ENCODE measurements around the gene MIGA2.

Gene MIGA2

GRCh38 chr9:129102791-129103594, 66.6 kb downstream of the MIGA2 start:
- peak overlapping the region in 1 of 3 experiments; percentile 16 for H3K4me3 Mint-ChIP-seq
- no peaks in the 10 kb centered on the region for H3K9me3 Mint-ChIP-seq
- no peak overlapping the region for H3K27ac Mint-ChIP-seq
- H3K36me3 Mint-ChIP-seq (ENCODE audit: low read depth) = peaks cover 5% of the 10 kb centered on the region
- no peaks in the 10 kb centered on the region for H3K4me1 Mint-ChIP-seq
- TF ChIP-seq CTCF (IDR thresholded peaks at IDR 0.05; ENCODE audit: unreplicated experiment in 3 of 3) = peak; percentile 38 to 53 (median 49)
- no peaks in the 10 kb centered on the region for H3K27me3 Mint-ChIP-seq (ENCODE audit: low read depth)

- H3K27me3 Mint-ChIP-seq (ENCODE audit: low read depth) = no peaks in the 10 kb centered on the region
- TF ChIP-seq CTCF (IDR thresholded peaks at IDR 0.05; ENCODE audit: unreplicated experiment in 3 of 3) = no peak
- H3K4me1 Mint-ChIP-seq = no peaks in the 10 kb centered on the region
- no peak overlapping the region for H3K27ac Mint-ChIP-seq
- H3K9me3 Mint-ChIP-seq = no peaks in the 10 kb centered on the region
- peaks cover under 1% of the 10 kb centered on the region for H3K36me3 Mint-ChIP-seq (ENCODE audit: low read depth)
- H3K4me3 Mint-ChIP-seq = no peak overlapping the region
These were observed 67.2 kb downstream of the MIGA2 start for GRCh38 chr9:129103595-129103965.

- Mint-ChIP-seq H3K36me3 (ENCODE audit: low read depth) (no peaks in the 10 kb centered on the region), H3K9me3 (no peaks in the 10 kb centered on the region), H3K27ac (no peak overlapping the region), H3K27me3 (ENCODE audit: low read depth) (no peaks in the 10 kb centered on the region), H3K4me3 (no peak overlapping the region), H3K4me1 (peaks cover 4% of the 10 kb centered on the region)
- TF ChIP-seq CTCF (IDR thresholded peaks at IDR 0.05; ENCODE audit: unreplicated experiment in 3 of 3) = no peak
These were observed 67.6 kb downstream of the MIGA2 start for GRCh38 chr9:129104051-129104450.

GRCh38 chr9:129105857-129106694, 69.7 kb downstream of the MIGA2 start:
- Mint-ChIP-seq H3K4me1 (peaks cover 10% of the 10 kb centered on the region), H3K27me3 (ENCODE audit: low read depth) (no peaks in the 10 kb centered on the region), H3K36me3 (ENCODE audit: low read depth) (no peaks in the 10 kb centered on the region), H3K4me3 (peak overlapping the region in 2 of 3 experiments; percentile 7 to 37), H3K9me3 (no peaks in the 10 kb centered on the region), H3K27ac (peak overlapping the region in 1 of 3 experiments; percentile 34)
- TF ChIP-seq CTCF (IDR thresholded peaks at IDR 0.05; ENCODE audit: unreplicated experiment in 3 of 3) = no peak

- H3K27me3 Mint-ChIP-seq (ENCODE audit: low read depth) = no peaks in the 10 kb centered on the region
- no peak overlapping the region for H3K27ac Mint-ChIP-seq
- no peaks in the 10 kb centered on the region for H3K36me3 Mint-ChIP-seq (ENCODE audit: low read depth)
- TF ChIP-seq CTCF (IDR thresholded peaks at IDR 0.05; ENCODE audit: unreplicated experiment in 3 of 3) = no peak
- H3K4me3 Mint-ChIP-seq = no peak overlapping the region
- no peaks in the 10 kb centered on the region for H3K9me3 Mint-ChIP-seq
- peaks cover 16% of the 10 kb centered on the region for H3K4me1 Mint-ChIP-seq
These were observed 71.2 kb downstream of the MIGA2 start for GRCh38 chr9:129107651-129108050.
